ENCODE measurements around the gene NOL3. TPM values are rescaled to one million over a fixed set of nuclear protein-coding genes. Genes with fewer than 3 reads are reported as not detected.

The NOL3 gene
- total and polyA plus RNA-seq, 2 of the 13 experiments (the other 11 are each of a cell fraction or from before 2014, with no cell fraction given), result 5.7 to 20.5 TPM

DNA sequence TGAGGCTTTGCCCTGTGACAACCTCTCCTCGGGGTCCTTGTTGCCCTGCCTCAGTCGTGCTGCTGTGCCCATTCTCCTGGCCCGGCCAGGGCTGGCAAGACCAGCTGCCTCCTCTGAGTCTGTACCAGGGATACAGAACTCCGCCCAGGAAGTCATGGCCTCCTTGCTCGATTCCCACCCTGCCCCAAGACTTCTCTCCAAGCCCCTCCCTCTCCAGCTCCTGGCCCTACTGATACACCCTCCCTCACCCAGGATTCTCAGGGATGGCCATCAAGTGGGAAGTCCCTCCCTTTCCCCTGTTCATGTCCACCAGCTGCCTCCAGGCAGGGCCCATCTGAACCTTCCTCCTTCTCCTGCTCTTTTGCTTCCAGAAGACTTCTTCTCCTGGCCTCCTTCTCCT is 45.4 kb downstream of the NOL3 start:
- H3K9ac ChIP-seq (ENCODE audit: insufficient read depth, low read depth, low read length), result no peak overlapping the region
- ChIA-PET CTCF (ENCODE audit: low intra/inter-chr PET ratio, low total read pairs) (no interaction called here), POLR2A (interaction anchor here (1.7 kb wide), 1 partner anchor 11 kb away, joined by 6 read pairs; the partner anchor contains the start of gene TMEM208)
- H3K27ac ChIP-seq (ENCODE audit: extremely low read length, insufficient read depth, low read length), result no peak overlapping the region
- no peak overlapping the region for H3K4me2 ChIP-seq (ENCODE audit: low read depth, low read length)
- no TSS peak for BruUV-seq (replicated peaks)
- in situ Hi-C loops (cut with HindIII; ENCODE audit: extremely low pct_ligation_motif_present, low pct_unique_long_range_greater_than_20kb) (no loop called here), intact Hi-C loops (cut with micrococcal nuclease; ENCODE audit: unreplicated experiment) (no loop called here)
- DNase-seq (ENCODE audit: low spot score) (no peak), ATAC-seq (no peak), FAIRE-seq (no peak)
- H3K4me1 ChIP-seq (ENCODE audit: insufficient read depth, low read length), result peaks cover 24% of the 10 kb centered on the region
- H2AFZ ChIP-seq (ENCODE audit: low read length), result no peak overlapping the region
- H4K20me1 ChIP-seq (ENCODE audit: insufficient read depth, low read length), result no peaks in the 10 kb centered on the region
- H3K9me3 ChIP-seq (ENCODE audit: low read length), result no peaks in the 10 kb centered on the region
- no peak overlapping the region for H3K4me3 ChIP-seq (replicated peaks in 1 of 3; ENCODE audit: insufficient read depth in 1 of 3, low read depth in 2 of 3, low read length in 3 of 3)
- H3K36me3 ChIP-seq (replicated peaks in 1 of 2; ENCODE audit: control insufficient read depth in 1 of 2, insufficient read depth in 2 of 2, low read length in 2 of 2), result no peaks in the 10 kb centered on the region
- peaks cover 0 to 2% of the 10 kb centered on the region in 2 experiments; a peak in 1 of 5 replicates for H3K27me3 ChIP-seq (ENCODE audit: control insufficient read depth in 1 of 2, insufficient read depth in 2 of 2, low read length in 2 of 2)
- no peaks in the 10 kb centered on the region for H3K79me2 ChIP-seq (ENCODE audit: insufficient read depth, low read length)
- 28% methylated on average over 5 of the region's 5 CpGs for WGBS (ENCODE audit: low lambda C conversion rate)
- TF ChIP-seq, protein P1, sequence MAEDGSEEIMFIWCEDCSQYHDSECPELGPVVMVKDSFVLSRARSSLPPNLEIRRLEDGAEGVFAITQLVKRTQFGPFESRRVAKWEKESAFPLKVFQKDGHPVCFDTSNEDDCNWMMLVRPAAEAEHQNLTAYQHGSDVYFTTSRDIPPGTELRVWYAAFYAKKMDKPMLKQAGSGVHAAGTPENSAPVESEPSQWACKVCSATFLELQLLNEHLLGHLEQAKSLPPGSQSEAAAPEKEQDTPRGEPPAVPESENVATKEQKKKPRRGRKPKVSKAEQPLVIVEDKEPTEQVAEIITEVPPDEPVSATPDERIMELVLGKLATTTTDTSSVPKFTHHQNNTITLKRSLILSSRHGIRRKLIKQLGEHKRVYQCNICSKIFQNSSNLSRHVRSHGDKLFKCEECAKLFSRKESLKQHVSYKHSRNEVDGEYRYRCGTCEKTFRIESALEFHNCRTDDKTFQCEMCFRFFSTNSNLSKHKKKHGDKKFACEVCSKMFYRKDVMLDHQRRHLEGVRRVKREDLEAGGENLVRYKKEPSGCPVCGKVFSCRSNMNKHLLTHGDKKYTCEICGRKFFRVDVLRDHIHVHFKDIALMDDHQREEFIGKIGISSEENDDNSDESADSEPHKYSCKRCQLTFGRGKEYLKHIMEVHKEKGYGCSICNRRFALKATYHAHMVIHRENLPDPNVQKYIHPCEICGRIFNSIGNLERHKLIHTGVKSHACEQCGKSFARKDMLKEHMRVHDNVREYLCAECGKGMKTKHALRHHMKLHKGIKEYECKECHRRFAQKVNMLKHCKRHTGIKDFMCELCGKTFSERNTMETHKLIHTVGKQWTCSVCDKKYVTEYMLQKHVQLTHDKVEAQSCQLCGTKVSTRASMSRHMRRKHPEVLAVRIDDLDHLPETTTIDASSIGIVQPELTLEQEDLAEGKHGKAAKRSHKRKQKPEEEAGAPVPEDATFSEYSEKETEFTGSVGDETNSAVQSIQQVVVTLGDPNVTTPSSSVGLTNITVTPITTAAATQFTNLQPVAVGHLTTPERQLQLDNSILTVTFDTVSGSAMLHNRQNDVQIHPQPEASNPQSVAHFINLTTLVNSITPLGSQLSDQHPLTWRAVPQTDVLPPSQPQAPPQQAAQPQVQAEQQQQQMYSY (CRISPR knock-in tag; IDR thresholded peaks at IDR 0.05), result no peak
- TF ChIP-seq MTA1 (CRISPR knock-in tag; IDR thresholded peaks at IDR 0.05; ENCODE audit: borderline replicate concordance) (no peak), TOPORS (CRISPR knock-in tag; IDR thresholded peaks at IDR 0.05) (no peak), EHMT2 (IDR thresholded peaks at IDR 0.05; ENCODE audit: borderline replicate concordance, low read depth, low read length) (no peak)
- TF ChIP-seq, protein P2, sequence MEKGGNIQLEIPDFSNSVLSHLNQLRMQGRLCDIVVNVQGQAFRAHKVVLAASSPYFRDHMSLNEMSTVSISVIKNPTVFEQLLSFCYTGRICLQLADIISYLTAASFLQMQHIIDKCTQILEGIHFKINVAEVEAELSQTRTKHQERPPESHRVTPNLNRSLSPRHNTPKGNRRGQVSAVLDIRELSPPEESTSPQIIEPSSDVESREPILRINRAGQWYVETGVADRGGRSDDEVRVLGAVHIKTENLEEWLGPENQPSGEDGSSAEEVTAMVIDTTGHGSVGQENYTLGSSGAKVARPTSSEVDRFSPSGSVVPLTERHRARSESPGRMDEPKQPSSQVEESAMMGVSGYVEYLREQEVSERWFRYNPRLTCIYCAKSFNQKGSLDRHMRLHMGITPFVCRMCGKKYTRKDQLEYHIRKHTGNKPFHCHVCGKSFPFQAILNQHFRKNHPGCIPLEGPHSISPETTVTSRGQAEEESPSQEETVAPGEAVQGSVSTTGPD (CRISPR knock-in tag; IDR thresholded peaks at IDR 0.05), result no peak
- TF ChIP-seq, protein P3, sequence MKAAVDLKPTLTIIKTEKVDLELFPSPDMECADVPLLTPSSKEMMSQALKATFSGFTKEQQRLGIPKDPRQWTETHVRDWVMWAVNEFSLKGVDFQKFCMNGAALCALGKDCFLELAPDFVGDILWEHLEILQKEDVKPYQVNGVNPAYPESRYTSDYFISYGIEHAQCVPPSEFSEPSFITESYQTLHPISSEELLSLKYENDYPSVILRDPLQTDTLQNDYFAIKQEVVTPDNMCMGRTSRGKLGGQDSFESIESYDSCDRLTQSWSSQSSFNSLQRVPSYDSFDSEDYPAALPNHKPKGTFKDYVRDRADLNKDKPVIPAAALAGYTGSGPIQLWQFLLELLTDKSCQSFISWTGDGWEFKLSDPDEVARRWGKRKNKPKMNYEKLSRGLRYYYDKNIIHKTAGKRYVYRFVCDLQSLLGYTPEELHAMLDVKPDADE (CRISPR knock-in tag; IDR thresholded peaks at IDR 0.05), result no peak
- TF ChIP-seq, protein P4, sequence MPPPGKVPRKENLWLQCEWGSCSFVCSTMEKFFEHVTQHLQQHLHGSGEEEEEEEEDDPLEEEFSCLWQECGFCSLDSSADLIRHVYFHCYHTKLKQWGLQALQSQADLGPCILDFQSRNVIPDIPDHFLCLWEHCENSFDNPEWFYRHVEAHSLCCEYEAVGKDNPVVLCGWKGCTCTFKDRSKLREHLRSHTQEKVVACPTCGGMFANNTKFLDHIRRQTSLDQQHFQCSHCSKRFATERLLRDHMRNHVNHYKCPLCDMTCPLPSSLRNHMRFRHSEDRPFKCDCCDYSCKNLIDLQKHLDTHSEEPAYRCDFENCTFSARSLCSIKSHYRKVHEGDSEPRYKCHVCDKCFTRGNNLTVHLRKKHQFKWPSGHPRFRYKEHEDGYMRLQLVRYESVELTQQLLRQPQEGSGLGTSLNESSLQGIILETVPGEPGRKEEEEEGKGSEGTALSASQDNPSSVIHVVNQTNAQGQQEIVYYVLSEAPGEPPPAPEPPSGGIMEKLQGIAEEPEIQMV (CRISPR knock-in tag; IDR thresholded peaks at IDR 0.05; ENCODE audit: low read depth), result no peak
